Epidermal melanocyte (primary cell): ENCODE data around the gene OSBPL5.

Experiments
- DNase-seq: peaks from one replicate; pipeline ENCODE4 v3.0.0; 2011; ENCODE audit warnings: low spot score; ENCODE audit not compliant: insufficient read length

Gene OSBPL5

DNA sequence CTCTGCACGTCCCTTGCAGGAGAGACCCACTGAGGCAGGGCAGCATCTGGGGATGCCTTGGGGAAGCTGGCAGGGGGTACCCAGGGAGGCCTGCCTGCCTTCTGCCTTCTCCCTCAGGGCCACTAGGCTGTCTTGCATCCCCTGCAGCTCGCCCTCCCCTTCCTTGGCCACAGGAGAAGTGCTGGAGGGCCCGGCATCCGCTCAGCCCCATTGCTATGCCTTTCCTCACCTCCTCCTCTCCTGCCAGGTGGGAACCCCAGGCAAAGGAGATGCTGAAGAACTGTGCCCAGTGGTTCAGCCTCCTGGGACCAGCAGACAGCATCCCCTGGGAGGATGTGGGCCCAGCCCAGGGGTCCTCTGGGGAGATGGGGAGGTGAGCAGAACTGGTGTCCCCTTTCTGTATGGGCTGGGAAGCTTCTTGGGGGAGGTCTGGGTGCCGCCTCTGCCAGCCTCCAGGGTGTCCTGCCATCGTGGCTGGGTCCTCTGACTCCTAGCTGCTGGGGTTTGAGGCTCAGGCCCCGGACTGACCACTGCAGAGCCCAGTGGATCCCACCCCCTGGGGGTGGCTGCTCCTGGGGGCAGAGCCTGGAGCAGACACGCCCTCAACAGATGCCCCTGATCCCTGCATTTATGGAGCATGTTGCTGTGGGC lies 32.9 kb upstream of the OSBPL5 start:
- no peak for DNase-seq

DNA sequence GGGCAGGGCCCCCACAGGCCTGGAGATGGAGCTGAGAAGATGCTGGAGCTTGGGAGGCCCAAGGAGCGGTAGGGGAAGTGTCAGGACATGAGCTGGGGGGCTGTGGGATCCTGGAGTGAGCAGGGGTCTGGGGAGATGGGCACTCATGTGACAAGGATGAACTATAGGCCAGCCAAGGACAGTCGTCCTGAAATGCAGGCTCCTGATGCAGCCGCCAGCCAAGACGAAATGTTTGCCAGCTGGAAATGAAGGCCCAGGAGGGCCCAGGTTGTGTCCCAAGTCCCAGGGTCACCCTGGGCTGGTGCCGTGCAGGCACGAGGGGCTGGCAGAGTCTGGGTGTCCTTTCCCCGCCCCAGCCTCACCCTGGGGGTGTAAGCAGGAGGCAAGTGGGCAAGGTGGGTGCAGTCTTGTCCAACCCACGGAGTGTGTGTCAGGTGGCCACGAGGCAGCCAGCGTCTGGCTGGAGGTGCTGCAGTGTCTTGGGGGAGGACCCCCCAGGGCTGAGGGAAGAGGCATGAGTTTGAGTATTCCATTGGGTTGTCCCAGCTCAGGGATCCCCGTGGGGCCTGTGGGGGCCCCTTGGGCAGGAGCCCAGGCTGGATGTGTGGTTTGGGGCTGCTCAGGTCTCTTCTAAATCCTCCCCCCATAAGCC lies 32.1 kb upstream of the OSBPL5 start:
- DNase-seq = no peak

DNA sequence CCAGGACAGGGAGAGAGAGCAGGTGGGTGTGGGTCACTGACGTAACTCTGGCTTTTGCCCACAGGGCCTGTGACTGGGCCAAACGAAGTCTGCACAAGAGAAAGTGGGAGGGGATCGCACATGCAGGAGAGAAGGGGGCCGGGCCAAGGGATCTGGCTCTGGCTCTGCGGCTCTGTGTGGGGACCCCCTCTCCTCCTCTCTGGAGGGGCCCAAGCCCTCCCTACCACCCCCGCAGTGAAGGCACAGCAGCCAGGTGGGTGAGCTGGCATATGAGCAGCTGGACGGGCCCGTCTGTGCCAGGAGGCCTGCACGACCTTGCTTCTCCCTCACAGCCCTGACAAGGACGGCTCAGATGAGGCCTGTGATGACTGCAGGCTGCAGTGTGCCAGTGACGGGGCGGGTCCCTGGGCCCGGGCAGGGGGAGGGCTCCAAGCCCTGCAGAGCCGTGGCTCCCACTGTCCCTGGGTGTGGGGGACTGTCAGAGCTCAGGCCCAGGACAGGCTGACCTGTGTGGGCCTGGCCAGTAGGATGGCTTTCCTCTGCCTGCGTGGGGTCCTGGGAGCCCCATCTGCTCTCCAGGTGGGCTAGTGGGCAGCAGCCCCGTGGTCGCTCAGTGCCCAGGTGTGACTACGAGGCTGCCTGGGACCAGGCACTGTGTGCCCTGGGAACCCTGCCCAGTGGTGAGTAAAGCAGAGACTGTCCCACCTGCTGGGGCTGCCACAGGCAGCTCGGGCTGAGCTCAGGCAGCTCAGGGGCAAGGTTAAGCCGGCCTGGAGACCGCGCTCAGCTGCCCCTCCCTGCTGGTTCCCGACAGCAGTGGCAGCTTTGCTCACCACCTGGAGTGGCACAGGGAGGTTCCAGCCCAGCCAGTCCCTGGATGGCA lies 31.3 kb upstream of the OSBPL5 start:
- DNase-seq = no peak

DNA sequence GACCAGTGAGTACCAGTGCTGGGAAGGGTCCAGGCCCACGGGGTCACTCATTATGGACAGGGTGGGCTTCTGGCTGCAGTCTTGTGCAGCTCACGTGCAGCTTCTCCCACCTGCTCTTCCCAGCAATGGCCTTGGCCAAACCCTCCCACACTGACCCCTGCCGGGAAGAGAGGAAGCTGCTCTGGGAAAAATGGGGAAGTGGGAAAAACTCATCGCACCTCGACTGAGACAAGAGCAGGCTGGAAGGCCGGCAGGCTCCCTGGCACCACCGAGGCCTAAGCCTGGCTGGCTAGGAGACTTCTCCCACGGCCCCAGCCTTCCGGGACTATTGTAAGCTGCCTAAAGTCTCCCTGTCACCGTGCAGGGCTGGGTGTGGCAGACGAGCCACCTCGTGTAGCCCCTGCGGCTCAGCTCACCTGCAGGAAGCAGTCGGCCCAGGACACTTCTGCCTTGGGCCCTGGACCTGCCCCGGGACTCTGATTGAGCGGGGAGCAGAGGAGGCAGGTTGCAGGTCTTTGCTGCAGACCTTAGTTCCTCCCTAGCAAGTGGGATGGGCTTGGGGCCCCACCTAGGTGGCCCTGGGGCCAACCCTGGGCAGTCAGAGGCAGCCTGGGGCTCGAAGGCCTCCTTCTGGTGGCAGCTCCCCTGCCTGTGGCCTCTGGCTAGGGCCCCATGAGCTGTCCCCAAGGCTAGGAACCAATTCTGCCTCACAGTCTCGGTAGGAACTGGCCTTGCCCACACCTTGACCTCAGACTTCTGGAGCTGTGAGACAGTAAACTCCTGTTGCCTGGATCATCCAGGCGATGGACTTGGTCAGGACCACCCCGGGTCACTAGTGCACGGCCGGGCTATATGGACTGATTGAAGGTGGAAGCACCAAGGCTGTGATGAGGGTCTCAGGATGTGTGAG lies 30.4 kb upstream of the OSBPL5 start:
- no peak for DNase-seq

DNA sequence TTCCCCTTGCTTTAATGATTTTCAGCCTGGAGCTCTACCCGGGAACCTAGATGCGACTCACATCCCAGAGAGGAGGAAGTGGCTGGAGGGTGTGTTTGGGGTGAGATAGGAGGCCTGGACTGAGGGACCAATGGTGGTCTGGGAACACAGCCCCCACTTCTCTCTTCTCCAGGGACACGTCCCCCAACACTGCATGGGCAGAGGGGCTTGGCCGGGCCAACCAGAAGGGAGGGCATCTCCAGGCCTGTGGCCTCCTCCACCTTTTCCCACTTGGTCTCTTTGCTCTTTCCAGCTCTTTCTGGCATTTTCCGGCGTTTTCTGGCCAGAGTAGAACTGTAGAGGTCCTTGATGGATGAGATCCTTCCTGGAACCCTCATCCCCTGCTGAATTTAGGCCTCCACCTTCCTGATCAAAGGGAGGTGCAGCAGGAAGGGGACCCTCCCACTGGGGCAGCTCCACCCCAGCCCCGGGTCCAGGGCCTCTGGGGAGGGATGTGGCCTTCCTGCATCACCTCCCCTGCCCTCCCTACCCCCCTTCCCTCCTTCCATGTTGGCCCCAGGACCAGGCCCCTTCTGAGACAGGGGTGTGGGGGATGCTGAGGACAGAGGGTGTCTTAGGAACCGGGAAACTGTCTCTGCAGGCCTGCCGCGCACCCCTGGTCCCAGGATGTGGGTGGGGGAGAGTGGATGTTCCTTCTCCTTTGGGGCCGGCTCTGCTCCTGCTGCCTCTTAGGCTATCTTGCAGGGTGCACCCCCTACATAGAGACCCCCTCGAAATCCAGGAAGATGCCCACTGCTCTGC lies 29.1 kb upstream of the OSBPL5 start:
- no peak for DNase-seq

DNA sequence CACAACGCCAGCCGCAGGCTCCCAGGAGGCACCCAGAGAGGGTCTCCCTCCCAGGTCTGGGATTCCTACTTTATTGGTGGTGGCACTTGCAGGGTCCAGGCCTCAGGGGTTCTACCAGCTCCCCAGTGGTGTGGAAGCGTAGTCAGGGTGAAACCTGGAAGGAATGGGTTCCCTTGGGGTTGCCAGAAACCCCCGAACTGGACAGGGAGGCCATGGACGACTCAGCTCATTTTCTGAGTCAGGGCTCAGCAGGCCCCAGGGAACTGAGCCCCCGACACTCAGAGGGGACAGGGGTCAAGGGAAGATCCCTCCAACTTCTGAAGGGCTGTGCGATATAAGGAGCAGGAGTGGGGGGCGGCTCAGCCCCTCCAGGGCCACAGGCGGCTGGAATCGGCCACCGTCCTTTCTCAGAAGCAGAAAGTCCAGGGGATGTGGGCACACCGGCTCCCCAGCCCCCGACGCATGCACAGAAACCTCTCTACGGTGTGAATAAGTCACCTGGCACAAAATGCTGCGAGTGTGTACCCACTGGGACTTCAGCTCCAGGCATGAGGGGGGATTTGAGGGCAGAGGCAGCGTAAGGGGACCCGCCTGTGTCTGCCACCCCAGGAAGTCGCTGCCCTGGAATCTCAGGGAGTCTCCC lies 28.4 kb upstream of the OSBPL5 start:
- no peak for DNase-seq

DNA sequence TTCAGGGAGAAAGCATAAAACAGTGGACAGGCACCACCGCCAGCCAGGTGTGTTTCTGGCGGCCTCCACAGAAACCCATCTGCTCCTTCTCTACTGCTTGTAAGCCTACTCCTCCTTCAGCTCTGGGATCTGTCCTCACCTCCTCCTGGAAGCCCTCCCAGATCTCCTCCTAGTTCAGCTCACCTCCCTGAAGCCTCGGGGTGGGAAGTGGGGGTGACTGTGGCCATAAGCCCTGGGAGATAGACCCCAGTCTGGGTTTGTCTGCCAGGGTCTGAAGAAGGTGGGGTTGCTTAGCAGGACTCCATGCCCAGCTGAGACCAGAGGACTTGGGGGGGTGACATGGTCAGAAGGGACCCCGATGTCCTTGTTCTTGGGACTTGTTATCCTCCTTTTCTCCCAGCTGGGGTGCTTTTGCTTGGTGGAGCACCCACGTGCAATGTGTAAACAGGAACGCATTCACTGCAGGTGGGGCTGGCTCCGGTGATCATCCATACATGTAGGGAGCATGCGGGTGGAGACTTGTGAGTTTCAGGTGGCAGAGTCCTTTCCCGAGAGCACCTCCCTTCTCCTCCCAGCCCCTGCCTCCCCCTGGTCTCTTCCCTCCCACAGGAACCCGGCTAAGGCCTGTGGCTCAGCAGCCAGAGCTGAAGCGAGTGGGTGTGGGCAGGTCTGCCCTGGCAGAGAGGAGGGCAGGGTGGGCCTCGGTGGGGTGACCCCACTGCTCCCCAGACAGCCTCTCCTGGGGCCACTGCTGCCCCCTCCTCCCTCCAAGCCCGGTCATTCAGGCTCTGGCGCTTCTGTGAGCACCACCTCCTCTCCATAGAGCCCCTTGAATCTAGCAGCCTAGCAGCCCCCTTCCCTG lies 27.6 kb upstream of the OSBPL5 start:
- no peak for DNase-seq

DNA sequence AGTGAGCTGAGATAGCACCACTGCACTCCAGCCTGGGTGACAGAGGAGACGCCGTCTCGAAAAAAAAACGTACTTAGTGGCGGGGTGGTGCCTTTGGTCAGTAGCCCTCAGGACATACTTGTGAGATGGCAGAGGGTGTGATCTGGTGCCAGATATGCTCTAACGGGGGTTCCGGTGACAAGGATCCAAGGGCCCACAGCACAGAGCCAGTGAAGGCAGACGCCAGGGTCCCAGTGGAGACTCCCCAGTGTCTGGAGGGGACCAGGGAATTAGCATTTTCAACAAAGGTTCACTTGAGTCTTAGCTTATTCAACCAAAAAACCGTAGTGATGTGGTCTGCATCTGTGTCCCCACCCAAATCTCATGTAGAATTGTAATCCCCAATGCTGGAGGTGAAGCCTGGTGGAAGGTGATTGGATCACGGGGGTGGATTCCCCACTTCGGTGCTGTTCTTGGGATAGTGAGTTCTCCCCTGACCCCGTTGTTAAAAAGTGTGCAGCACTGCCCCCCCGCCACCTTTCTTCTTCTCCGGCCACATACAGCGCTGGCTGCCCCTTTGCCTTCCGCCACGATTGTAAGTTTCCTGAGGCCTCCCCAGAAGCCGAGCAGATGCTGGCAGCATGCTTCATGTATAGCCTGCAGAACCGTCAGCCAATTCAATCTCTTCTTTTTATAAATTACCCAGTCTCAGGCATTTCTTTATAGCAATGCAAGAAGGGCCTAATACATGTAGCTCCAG lies 26.6 kb upstream of the OSBPL5 start:
- no peak for DNase-seq

DNA sequence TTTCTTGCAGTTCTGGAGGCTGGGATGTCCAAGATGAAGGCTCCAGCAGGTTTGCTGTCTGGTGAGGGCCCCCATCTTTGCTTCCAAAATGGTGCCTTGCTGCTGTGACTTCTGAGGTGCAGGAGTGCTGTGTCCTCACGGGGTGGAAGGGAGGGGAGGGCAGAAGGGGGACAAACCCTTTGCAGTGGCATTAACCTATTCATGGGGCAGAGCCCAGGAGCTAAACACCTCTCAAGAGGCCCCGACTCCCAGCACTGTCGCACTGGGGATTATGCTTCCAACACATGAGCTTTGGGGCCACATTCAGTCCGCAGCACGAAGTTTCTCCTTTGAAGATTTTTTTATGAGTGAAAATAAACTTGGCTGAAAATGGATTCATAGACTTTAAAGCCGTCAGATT lies 25.5 kb upstream of the OSBPL5 start:
- DNase-seq = no peak

DNA sequence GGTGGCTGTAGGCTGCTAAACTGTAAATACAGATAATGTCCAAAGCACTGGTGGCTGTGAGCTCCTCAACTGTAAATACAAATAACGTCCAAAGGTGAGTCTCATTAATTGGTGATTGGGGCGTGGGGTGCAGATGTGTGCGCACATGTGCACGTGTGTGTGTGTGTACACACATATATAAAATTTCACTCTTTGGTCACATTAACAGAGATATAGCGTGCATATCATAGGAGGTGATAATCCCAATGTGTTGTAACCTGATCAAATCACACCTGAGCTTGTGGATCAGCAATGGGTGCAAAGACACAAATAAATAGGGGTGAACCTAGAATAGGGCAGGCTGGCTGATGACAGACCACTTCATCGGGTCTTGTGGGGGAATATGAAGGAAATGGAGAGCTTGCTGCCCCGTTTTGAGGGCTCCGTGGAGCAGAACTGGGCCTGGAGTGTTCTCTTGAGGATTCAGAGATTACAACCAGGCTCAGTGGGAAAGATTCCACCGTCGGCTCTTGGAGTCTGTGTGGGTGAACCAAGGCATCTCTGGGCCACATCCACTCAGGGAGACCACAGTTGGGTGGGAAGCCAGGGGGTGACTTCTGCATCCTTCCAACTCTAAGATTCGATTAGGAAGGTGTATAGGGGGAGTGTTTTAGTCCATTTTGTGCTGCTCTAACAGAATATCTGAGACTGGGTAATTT lies 24.9 kb upstream of the OSBPL5 start:
- no peak for DNase-seq

DNA sequence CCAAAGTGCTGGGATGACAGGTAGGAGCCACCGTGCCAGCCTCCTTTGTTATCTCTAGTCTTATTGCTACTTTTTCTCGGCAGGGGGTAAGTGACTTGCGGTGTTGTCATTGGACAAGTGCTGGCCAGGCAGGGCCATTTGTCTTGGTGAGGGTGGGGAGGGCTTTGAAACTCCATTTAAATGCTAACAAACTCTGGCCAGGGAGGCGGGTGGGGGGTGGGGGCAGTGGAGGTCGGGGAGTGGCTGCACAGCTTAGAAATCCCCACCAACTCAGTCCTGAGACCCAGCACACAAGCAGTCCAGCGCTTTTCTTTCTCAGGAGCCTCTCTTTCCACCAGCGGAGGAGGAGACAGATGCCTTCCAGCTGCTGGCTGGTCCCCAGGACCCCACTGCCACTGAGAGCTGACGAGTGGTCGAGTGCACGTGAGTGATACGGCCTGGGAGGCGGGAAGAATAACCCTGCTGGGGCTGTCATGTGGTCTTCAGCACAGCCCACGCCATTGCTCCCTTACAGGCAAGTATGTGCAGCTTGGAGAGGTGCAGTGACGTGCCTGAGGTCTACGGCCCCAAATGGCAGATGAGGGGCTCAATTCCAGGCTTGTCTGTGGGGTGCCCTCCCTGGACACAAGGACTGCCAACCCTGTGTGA lies 24.2 kb upstream of the OSBPL5 start:
- DNase-seq = no peak

DNA sequence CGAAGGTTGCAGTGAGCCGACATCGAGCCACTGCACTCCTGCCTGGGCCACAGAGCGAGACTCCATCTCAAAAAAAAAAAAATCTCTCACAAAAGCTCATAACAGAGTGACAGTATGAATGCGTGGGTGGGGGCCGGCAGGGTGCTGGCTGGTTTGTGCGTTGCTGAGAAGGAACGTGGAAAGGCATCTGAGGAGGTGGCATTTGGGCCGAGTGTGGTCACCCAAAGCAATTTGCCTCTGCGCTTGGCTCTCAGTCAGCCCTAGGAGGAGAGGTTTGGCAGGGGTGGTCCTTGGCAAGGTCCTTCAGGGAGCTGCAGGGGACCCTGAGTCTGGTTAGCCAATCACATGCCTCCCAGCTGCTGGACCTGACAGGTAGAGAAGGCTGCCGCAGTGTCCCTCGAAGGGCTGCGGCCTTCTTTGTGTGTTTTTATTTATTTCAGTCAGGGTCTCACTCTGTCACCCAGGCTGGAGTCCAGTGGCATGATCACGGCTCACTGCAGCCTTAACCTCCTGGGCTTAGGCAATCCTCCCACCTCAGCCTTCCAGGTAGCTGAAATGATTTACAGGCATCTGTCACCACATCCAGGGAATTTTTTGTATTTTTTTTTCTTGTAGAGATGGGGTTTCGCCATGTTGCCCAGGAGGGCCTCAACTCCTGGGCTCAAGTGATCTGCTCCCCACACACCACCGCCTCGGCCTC lies 23.5 kb upstream of the OSBPL5 start:
- no peak for DNase-seq

DNA sequence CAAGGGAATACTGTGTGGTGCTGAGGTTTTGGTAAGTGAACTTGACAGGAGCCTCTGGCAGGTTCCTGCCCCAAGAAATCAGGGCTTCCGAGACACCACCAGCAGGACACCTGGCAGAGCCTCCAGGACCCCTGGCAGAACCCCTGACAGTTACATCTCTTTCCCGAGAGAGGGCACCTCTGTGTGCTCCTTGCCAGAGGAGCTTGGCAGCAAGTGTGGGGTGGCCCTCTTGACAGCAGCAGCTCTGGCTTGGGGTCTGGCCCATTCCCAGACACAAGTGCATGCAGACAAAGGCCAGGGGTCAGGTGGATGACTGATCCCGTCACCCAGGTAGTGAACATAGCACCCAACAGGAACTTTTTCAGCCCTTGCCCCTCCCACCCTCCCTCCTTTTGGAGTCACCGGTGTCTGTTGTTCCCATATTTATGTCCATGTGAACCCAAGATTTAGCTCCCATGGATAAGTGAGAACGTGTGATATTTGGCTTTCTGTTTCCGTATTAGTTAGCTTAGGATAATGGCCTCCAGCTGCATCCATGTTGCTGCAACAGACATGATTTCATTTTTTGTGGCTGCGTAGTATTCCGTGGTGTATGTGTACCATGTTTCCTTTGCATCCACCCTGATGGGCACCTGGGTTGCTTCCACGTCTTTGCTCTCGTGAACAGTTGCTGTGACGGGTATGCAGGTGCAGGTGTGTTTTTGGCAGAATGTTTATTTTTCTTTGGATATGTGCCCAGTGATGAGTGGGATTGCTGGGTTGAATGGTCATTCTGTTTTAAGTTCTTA lies 21.2 kb upstream of the OSBPL5 start:
- no peak for DNase-seq

DNA sequence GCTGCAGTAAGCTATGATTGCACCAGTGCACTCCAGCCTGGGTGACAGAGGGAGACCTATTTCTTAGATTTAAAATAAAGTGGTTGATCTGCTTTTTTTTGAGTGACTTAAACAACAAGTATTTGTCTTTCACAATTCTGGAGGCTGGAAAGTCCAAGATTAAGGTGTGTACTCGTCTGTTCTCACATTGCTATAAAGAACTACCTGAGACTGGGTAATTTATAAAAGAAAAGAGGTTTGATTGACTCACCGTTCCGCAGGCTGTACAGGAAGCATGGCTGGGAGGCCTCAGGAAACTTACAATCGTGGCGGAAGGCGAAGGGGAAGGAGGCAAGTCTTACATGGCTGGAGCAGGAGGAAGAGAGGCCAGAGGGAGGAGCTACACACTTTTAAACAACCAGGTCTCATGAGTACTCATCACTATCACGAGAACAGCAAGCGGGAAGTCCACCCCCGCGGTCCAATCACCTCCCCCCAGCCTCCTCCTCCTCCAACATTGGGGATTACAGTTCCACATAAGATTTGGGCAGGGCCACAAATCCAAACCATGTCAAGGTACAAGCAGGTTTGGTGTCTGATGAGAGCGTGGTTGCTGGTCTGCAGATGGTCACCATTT lies 19.7 kb upstream of the OSBPL5 start:
- no peak for DNase-seq

DNA sequence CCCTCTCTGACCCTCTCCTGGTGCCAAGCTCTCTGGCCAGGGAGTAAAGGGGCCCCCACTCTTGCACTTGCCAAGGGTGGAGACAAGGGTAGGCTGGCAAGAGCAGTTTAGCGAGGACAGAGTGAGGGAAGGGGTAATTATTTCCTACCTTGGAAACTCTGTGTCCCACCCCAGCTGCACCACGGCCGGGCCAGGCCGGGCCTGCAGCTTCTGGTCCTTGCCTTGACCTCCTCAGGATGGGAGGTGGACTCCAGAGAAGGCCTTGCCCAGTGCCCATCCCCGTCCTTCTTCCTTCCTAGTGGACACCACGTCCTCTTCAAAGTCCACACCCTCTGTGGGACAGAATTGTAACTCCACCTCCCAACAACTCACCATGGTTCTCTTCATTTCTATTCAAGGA lies 18.4 kb upstream of the OSBPL5 start:
- no peak for DNase-seq

DNA sequence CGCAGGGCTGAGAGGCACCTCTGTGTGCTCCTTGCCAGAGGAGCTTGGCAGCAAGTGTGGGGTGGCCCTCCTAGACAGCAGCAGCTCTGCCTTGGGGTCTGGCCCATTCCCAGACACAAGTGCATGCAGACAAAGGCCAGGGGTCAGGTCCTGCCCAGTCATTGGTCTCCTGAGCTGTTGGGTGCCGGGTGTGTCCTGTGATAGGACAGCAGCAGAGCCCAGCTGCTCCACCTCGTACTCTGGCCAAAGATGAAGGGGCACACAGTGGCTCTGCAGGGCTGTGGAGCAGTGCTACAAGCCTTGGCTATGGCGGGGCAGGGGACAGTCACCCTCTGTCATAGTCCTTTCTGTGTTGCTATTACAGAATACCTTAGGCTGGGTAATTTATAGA lies 17.3 kb upstream of the OSBPL5 start:
- no peak for DNase-seq
